ENCODE measurements around the gene YIPF3.

DNA sequence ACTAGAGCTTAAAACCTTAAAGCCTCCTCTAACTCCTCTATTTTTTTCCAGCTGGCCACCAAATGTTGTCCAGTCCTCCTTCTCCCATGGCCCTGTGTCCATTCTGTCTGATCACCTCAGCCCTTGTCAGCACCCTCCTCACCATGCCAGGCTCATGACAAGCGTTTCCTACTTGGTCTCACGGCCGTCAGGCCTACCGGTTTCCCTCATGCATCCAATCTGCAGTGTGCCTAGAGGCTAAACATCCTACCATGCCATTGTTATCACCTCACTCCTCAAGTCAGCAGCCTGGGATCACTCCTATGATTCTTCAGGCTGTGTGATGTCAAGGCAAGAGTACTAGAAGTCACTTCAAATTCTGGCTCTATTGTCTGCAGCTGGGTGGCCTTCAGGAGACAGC, 49.0 kb downstream of the YIPF3 start:
- TF ChIP-seq CTCF (IDR thresholded peaks at IDR 0.05), result no peak
- no peak for TF ChIP-seq POLR2AphosphoS5 (IDR thresholded peaks at IDR 0.05)
